Measurements from ENCODE around the gene BCKDHA.

The BCKDHA gene

GRCh38 chr19:41397086-41398049 is at the start of gene BCKDHA, which contains the start of gene EXOSC5:
TSS of gene BCKDHA (plus strand) at chr19:41397818. CDS start at chr19:41397828, 10 bp downstream.
TSS of gene EXOSC5 (minus strand) at chr19:41397359. CDS start at chr19:41397328, 31 bp downstream.
- DNase-seq: peak; percentile 99

GRCh38 chr19:41350735-41351338 is 46.8 kb upstream of the BCKDHA start:
- peak; percentile 32 for DNase-seq

- DNase-seq: peak; percentile 85
These were observed 46.0 kb upstream of the BCKDHA start for GRCh38 chr19:41351339-41352245.

GRCh38 chr19:41352279-41352608 is 45.4 kb upstream of the BCKDHA start:
- no peak for DNase-seq

GRCh38 chr19:41352609-41353465 is 44.8 kb upstream of the BCKDHA start:
- DNase-seq: peak; percentile 85

- DNase-seq: peak; percentile 94
These were observed 43.9 kb upstream of the BCKDHA start, which contains the start of gene TGFB1 for GRCh38 chr19:41353466-41354342. TSS of gene TGFB1 (minus strand) at chr19:41353922. CDS start at chr19:41353044, 878 bp downstream.

- no peak for DNase-seq
These were observed 43.2 kb upstream of the BCKDHA start for GRCh38 chr19:41354343-41354953.

GRCh38 chr19:41355035-41355434 is 42.6 kb upstream of the BCKDHA start:
- no peak for DNase-seq

- DNase-seq: no peak
These were observed 41.8 kb upstream of the BCKDHA start for GRCh38 chr19:41355802-41356201.

GRCh38 chr19:41356984-41357739 is 40.5 kb upstream of the BCKDHA start:
- no peak for DNase-seq

GRCh38 chr19:41357746-41358145 is 39.9 kb upstream of the BCKDHA start:
- no peak for DNase-seq

GRCh38 chr19:41359741-41360140 is 37.9 kb upstream of the BCKDHA start:
- no peak for DNase-seq

GRCh38 chr19:41362143-41362847 is 35.3 kb upstream of the BCKDHA start:
- DNase-seq: no peak

- no peak for DNase-seq
These were observed 34.3 kb upstream of the BCKDHA start for GRCh38 chr19:41363371-41363752.

GRCh38 chr19:41363753-41364523 is 33.7 kb upstream of the BCKDHA start, which contains the start of gene B9D2:
TSS of gene B9D2 (minus strand) at chr19:41364149. CDS start at chr19:41363519, 630 bp downstream.
- peak; percentile 98 for DNase-seq

- DNase-seq: no peak
These were observed 32.9 kb upstream of the BCKDHA start for GRCh38 chr19:41364524-41365391.

- no peak for DNase-seq
These were observed 31.5 kb upstream of the BCKDHA start for GRCh38 chr19:41366089-41366488.
